ENCODE results near the gene CAMTA1. TPM values are rescaled to one million over a fixed set of nuclear protein-coding genes. Genes with fewer than 3 reads are reported as not detected.

Gene CAMTA1
- polyA plus RNA-seq, 1 donor (not counting 4 experiments of a cell fraction or from before 2014, with no cell fraction given) = 51.4 TPM

DNA sequence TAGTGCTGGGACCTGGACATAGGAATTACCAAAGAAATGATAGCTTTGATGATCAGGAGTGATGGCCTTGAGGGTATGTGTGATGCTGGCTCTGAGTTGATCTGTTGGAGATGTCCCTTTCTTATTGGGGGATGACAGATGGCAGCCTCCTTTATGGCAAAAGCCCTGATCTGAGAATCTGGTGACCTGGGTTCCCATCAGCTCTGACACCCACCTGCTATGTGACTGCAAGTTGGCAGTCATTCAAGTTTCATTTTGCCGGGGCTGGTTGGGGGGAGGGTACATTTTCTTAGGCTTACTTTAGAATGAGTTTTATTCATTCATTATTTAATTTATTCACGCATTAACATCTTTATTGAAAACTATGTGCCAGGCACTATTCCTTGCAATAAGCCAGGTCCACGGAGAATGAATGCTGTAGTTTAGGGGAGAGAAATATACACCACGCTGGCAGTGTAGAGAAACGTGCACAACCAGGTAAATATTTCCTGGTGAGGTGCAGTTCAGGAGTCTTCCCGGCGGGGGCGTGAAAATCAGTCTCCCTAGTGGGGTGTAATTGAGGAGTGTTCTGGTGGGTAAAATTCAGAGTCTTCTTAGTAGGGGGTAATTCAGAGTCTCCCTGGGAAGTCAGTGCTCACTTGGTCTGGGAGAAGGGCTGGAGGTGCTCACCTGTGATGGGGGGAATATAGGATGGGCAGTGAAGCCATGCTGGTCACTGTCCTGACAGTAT lies 401.3 kb downstream of the CAMTA1 start:
- H3K4me1 ChIP-seq (ENCODE audit: control insufficient read depth, extremely low read depth, insufficient read depth, low read length) = no peaks in the 10 kb centered on the region
- dilution Hi-C loops (cut with MboI; ENCODE audit: extremely low pct_ligation_motif_present, low sequenced_read_pairs) = no loop called here
- H3K4me3 ChIP-seq (ENCODE audit: control insufficient read depth in 2 of 3, extremely low read depth in 1 of 3, insufficient read depth in 2 of 3, low read depth in 1 of 3, low read length in 3 of 3) = no peak overlapping the region
- no peaks in the 10 kb centered on the region for H3K27me3 ChIP-seq (ENCODE audit: control insufficient read depth, extremely low read depth, insufficient read depth, low read length)
- TF ChIP-seq, protein P1, sequence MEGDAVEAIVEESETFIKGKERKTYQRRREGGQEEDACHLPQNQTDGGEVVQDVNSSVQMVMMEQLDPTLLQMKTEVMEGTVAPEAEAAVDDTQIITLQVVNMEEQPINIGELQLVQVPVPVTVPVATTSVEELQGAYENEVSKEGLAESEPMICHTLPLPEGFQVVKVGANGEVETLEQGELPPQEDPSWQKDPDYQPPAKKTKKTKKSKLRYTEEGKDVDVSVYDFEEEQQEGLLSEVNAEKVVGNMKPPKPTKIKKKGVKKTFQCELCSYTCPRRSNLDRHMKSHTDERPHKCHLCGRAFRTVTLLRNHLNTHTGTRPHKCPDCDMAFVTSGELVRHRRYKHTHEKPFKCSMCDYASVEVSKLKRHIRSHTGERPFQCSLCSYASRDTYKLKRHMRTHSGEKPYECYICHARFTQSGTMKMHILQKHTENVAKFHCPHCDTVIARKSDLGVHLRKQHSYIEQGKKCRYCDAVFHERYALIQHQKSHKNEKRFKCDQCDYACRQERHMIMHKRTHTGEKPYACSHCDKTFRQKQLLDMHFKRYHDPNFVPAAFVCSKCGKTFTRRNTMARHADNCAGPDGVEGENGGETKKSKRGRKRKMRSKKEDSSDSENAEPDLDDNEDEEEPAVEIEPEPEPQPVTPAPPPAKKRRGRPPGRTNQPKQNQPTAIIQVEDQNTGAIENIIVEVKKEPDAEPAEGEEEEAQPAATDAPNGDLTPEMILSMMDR (optimal IDR thresholded peaks at IDR 0.05 in 1 of 3, IDR thresholded peaks at IDR 0.05 in 1 of 3, conservative IDR thresholded peaks at IDR 0.05 in 1 of 3; ENCODE audit: extremely low read depth in 1 of 3, insufficient read depth in 2 of 3, low read length in 3 of 3) = peak in 1 of 3 experiments; percentile 4
- TF ChIP-seq EZH2 (IDR thresholded peaks at IDR 0.05; ENCODE audit: low read length) = no peak
- no peaks in the 10 kb centered on the region for H3K36me3 ChIP-seq (ENCODE audit: control insufficient read depth in 2 of 2, extremely low read depth in 1 of 2, insufficient read depth in 2 of 2, low read length in 2 of 2)
- H4K20me1 ChIP-seq (ENCODE audit: control insufficient read depth, extremely low read depth, insufficient read depth, low read length) = no peaks in the 10 kb centered on the region
- no peak overlapping the region for H2AFZ ChIP-seq (ENCODE audit: control insufficient read depth, low read length)
- no peak overlapping the region for H3K9ac ChIP-seq (ENCODE audit: control insufficient read depth, extremely low read depth, insufficient read depth, low read length)
- no peaks in the 10 kb centered on the region for H3K9me3 ChIP-seq (ENCODE audit: control insufficient read depth, low read depth, low read length)
- H3K79me2 ChIP-seq (ENCODE audit: control insufficient read depth, insufficient read depth, low read length) = no peaks in the 10 kb centered on the region
- no peaks in the 10 kb centered on the region for H3K9me1 ChIP-seq (ENCODE audit: control insufficient read depth, extremely low read depth, insufficient read depth, low read length)
- no peak for FAIRE-seq
- no peak overlapping the region for H3K27ac ChIP-seq (ENCODE audit: control insufficient read depth, insufficient read depth, low read length)
- H3K4me2 ChIP-seq (ENCODE audit: control insufficient read depth, extremely low read depth, insufficient read depth, low read depth, low read length) = no peak overlapping the region
- no peak for DNase-seq (ENCODE audit: low read depth, low spot score)

DNA sequence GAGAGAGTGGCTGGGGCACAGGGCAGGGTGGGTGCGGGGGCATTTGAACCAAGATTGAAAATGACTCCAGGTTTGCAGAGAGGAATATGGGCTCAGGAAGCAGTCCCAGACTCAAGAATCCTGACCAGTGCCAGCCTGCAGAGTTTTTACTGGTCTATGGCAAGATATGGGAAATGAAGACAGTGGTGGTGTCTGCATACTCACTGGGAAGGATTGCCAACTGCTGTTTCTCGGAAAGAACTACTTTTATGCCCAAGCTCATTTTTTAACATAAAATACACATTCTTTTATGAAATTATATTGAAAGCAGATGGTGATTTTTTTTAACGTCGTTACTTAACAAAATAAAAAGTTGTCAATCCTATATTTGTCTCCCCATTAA lies 401.8 kb downstream of the CAMTA1 start:
- DNase-seq (ENCODE audit: low read depth, low spot score) = no peak
- dilution Hi-C loops (cut with MboI; ENCODE audit: extremely low pct_ligation_motif_present, low sequenced_read_pairs) = no loop called here
- no peak for FAIRE-seq
- Histone ChIP-seq H4K20me1 (ENCODE audit: control insufficient read depth, extremely low read depth, insufficient read depth, low read length) (no peaks in the 10 kb centered on the region), H3K4me1 (ENCODE audit: control insufficient read depth, extremely low read depth, insufficient read depth, low read length) (no peaks in the 10 kb centered on the region), H3K27me3 (ENCODE audit: control insufficient read depth, extremely low read depth, insufficient read depth, low read length) (no peaks in the 10 kb centered on the region), H3K9ac (ENCODE audit: control insufficient read depth, extremely low read depth, insufficient read depth, low read length) (no peak overlapping the region), H3K4me2 (ENCODE audit: control insufficient read depth, extremely low read depth, insufficient read depth, low read depth, low read length) (no peak overlapping the region), H3K9me3 (ENCODE audit: control insufficient read depth, low read depth, low read length) (no peaks in the 10 kb centered on the region), H2AFZ (ENCODE audit: control insufficient read depth, low read length) (no peak overlapping the region), H3K4me3 (ENCODE audit: control insufficient read depth in 2 of 3, extremely low read depth in 1 of 3, insufficient read depth in 2 of 3, low read depth in 1 of 3, low read length in 3 of 3) (no peak overlapping the region), H3K27ac (ENCODE audit: control insufficient read depth, insufficient read depth, low read length) (no peak overlapping the region), H3K79me2 (ENCODE audit: control insufficient read depth, insufficient read depth, low read length) (no peaks in the 10 kb centered on the region), H3K9me1 (ENCODE audit: control insufficient read depth, extremely low read depth, insufficient read depth, low read length) (no peaks in the 10 kb centered on the region), H3K36me3 (ENCODE audit: control insufficient read depth in 2 of 2, extremely low read depth in 1 of 2, insufficient read depth in 2 of 2, low read length in 2 of 2) (no peaks in the 10 kb centered on the region)
- TF ChIP-seq, protein P1 (optimal IDR thresholded peaks at IDR 0.05 in 1 of 3, IDR thresholded peaks at IDR 0.05 in 1 of 3, conservative IDR thresholded peaks at IDR 0.05 in 1 of 3; ENCODE audit: extremely low read depth in 1 of 3, insufficient read depth in 2 of 3, low read length in 3 of 3) = no peak

Measured in keratinocyte (primary cell).